Measurements from ENCODE around the gene ADGRE2. TPM values are rescaled to one million over a fixed set of nuclear protein-coding genes. Genes with fewer than 3 reads are reported as not detected.

ADGRE2 gene
- total RNA-seq, 1 donor from 2014 or later: 0.63 TPM

- Histone ChIP-seq H3K27ac (replicated peaks) (no peak overlapping the region), H3K36me3 (no peaks in the 10 kb centered on the region), H3K4me3 (no peak overlapping the region), H3K9me3 (replicated peaks) (no peaks in the 10 kb centered on the region), H3K27me3 (ENCODE audit: low read depth) (peaks cover 70% of the 10 kb centered on the region), H3K4me1 (peaks cover 9% of the 10 kb centered on the region)
- intact Hi-C loops (cut with micrococcal nuclease): no loop called here
- no peak for TF ChIP-seq CTCF (IDR thresholded peaks at IDR 0.05; ENCODE audit: borderline replicate concordance)
- no peak for DNase-seq
Measured at GRCh38 chr19:14772467-14772866, 5.9 kb downstream of the ADGRE2 start.

- Histone ChIP-seq H3K4me1 (peaks cover 3% of the 10 kb centered on the region), H3K9me3 (replicated peaks) (no peaks in the 10 kb centered on the region), H3K4me3 (no peak overlapping the region), H3K27ac (replicated peaks) (no peak overlapping the region), H3K27me3 (ENCODE audit: low read depth) (peaks cover 60% of the 10 kb centered on the region), H3K36me3 (no peaks in the 10 kb centered on the region)
- no peak for DNase-seq
- intact Hi-C loops (cut with micrococcal nuclease): no loop called here
- TF ChIP-seq CTCF (IDR thresholded peaks at IDR 0.05; ENCODE audit: borderline replicate concordance): no peak
Measured at GRCh38 chr19:14770944-14771839, 7.2 kb downstream of the ADGRE2 start.

GRCh38 chr19:14770136-14770535 is 8.2 kb downstream of the ADGRE2 start:
- DNase-seq: no peak
- intact Hi-C loops (cut with micrococcal nuclease): no loop called here
- H3K27ac ChIP-seq (replicated peaks): no peak overlapping the region
- H3K9me3 ChIP-seq (replicated peaks): no peaks in the 10 kb centered on the region
- no peaks in the 10 kb centered on the region for H3K36me3 ChIP-seq
- H3K4me1 ChIP-seq: no peaks in the 10 kb centered on the region
- peaks cover 50% of the 10 kb centered on the region for H3K27me3 ChIP-seq (ENCODE audit: low read depth)
- TF ChIP-seq CTCF (IDR thresholded peaks at IDR 0.05; ENCODE audit: borderline replicate concordance): no peak
- no peak overlapping the region for H3K4me3 ChIP-seq

- no peaks in the 10 kb centered on the region for H3K9me3 ChIP-seq (replicated peaks)
- no peak for TF ChIP-seq CTCF (IDR thresholded peaks at IDR 0.05; ENCODE audit: borderline replicate concordance)
- intact Hi-C loops (cut with micrococcal nuclease): no loop called here
- H3K27me3 ChIP-seq (ENCODE audit: low read depth): peaks cover 44% of the 10 kb centered on the region
- no peak overlapping the region for H3K4me3 ChIP-seq
- H3K27ac ChIP-seq (replicated peaks): no peak overlapping the region
- H3K4me1 ChIP-seq: no peaks in the 10 kb centered on the region
- no peaks in the 10 kb centered on the region for H3K36me3 ChIP-seq
- no peak for DNase-seq
Measured at GRCh38 chr19:14769201-14769600, 9.2 kb downstream of the ADGRE2 start.

- Histone ChIP-seq H3K9me3 (replicated peaks) (peaks cover 2% of the 10 kb centered on the region), H3K36me3 (no peaks in the 10 kb centered on the region)
- TF ChIP-seq CTCF (IDR thresholded peaks at IDR 0.05; ENCODE audit: borderline replicate concordance): no peak
Measured at GRCh38 chr19:14768001-14768400, 10.4 kb downstream of the ADGRE2 start.

More at GRCh38 chr19:14768001-14768400, 10.4 kb downstream of the ADGRE2 start:
- Histone ChIP-seq H3K27ac (replicated peaks) (no peak overlapping the region), H3K27me3 (ENCODE audit: low read depth) (peaks cover 38% of the 10 kb centered on the region), H3K4me1 (no peaks in the 10 kb centered on the region), H3K4me3 (no peak overlapping the region)
- DNase-seq: no peak
- intact Hi-C loops (cut with micrococcal nuclease): no loop called here

Data from left ventricle myocardium inferior (tissue), 1 donor.